ENCODE measurements around the gene JARID2. TPM values are rescaled to one million over a fixed set of nuclear protein-coding genes. Genes with fewer than 3 reads are reported as not detected.

The JARID2 gene
- total and polyA plus RNA-seq, 2 of the 8 experiments (the other 6 are each of a cell fraction or from before 2014, with no cell fraction given) = 60.1 to 239 TPM

DNA sequence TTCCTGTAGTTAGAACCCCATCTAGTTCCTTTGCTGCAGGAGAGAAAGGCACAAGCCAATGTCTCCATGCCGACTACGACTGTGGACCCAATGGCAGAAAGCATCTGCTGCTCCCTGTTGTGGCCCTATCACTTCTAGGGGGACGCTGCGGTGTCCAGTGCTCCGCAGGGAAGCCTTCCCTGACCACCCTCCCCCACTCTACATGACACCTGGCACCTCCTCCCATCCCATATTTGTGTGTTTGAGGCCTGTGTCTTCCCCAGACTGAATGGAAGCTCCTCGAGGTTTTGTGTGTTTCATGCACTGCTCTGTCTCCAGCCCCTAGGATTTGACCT lies 257.4 kb downstream of the JARID2 start:
- no peak overlapping the region for H3K14ac ChIP-seq (ENCODE audit: insufficient read length)
- 72% methylated on average over 6 of the region's 6 CpGs; no CpG with 5 or more reads in 1 of the 2 experiments for WGBS, 2 experiments (ENCODE audit: extremely low coverage in 1 of 2, insufficient coverage in 1 of 2, insufficient read length in 1 of 2, insufficient replicate concordance in 2 of 2, low coverage in 1 of 2, low lambda C conversion rate in 2 of 2, missing lambda C conversion rate in 1 of 2)
- no peak overlapping the region for H4K8ac ChIP-seq (ENCODE audit: extremely low read depth, insufficient read depth, low read length)
- TF ChIP-seq EZH2 (IDR thresholded peaks at IDR 0.05; ENCODE audit: low read depth, low read length, severe bottlenecking) (no peak), EP300 (IDR thresholded peaks at IDR 0.05; ENCODE audit: borderline replicate concordance in 1 of 2, low read depth in 2 of 2, low read length in 2 of 2) (no peak), BACH1 (IDR thresholded peaks at IDR 0.05; ENCODE audit: low read length) (no peak), BRCA1 (IDR thresholded peaks at IDR 0.05; ENCODE audit: low read depth, low read length) (no peak), ASH2L (IDR thresholded peaks at IDR 0.05; ENCODE audit: low read length) (no peak)
- TF ChIP-seq, protein P1, sequence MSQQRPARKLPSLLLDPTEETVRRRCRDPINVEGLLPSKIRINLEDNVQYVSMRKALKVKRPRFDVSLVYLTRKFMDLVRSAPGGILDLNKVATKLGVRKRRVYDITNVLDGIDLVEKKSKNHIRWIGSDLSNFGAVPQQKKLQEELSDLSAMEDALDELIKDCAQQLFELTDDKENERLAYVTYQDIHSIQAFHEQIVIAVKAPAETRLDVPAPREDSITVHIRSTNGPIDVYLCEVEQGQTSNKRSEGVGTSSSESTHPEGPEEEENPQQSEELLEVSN (IDR thresholded peaks at IDR 0.05) = no peak
- ChIA-PET POLR2A (ENCODE audit: partially characterized antibody) (interaction anchor here (0.7 to 2.6 kb wide), 3 partner anchors 10 to 19 kb away, joined by 3 to 7 read pairs (median 3); no protein-coding TSS in a partner anchor), CTCF (ENCODE audit: partially characterized antibody) (interaction anchor here (0.7 to 2.3 kb wide), 4 partner anchors 10 to 117 kb away, joined by 3 to 9 read pairs (median 5); no protein-coding TSS in a partner anchor)
- no peak overlapping the region for H4K91ac ChIP-seq (replicated peaks; ENCODE audit: insufficient read length, low read length)
- H2BK120ac ChIP-seq (replicated peaks; ENCODE audit: low read depth, low read length) = no peak overlapping the region
- H3K36me3 ChIP-seq (ENCODE audit: control insufficient read depth in 2 of 4, insufficient read depth in 4 of 4, low read length in 3 of 4) = peaks cover 46 to 97% (median 82%) of the 10 kb centered on the region in 4 experiments
- H3K4me2 ChIP-seq (ENCODE audit: insufficient read depth in 1 of 2, low read depth in 2 of 2, low read length in 2 of 2) = no peak overlapping the region
- H2BK12ac ChIP-seq (ENCODE audit: low read depth, low read length) = no peak overlapping the region
- H2AK5ac ChIP-seq (ENCODE audit: low read depth, low read length) = no peak overlapping the region
- H3K79me2 ChIP-seq (ENCODE audit: control insufficient read depth in 1 of 2, insufficient read depth in 2 of 2, low read length in 2 of 2) = peaks cover 0 to 100% of the 10 kb centered on the region in 2 experiments; a peak in 3 of 4 replicates
- no peak overlapping the region for H4K5ac ChIP-seq (ENCODE audit: insufficient read length, low read depth, low read length)
- no peak for FAIRE-seq
- no peak overlapping the region for H2BK20ac ChIP-seq (ENCODE audit: low read length)
- H3K27ac ChIP-seq (ENCODE audit: low read depth, low read length) = no peak overlapping the region
- H3K9ac ChIP-seq (replicated peaks in 1 of 4; ENCODE audit: extremely low read depth in 1 of 4, low read depth in 3 of 4, low read length in 3 of 4) = no peak overlapping the region
- H3K4ac ChIP-seq (replicated peaks; ENCODE audit: insufficient read length, low read depth, low read length) = no peak overlapping the region
- no peak for DNase-seq (ENCODE audit: low read depth in 1 of 2, low spot score in 2 of 2)
- no peak overlapping the region for H2AFZ ChIP-seq (ENCODE audit: low read length)
- H3K23me2 ChIP-seq (ENCODE audit: low read depth, low read length) = no peaks in the 10 kb centered on the region; the same call in 1 of the 2 replicates
- H3K27me3 ChIP-seq (replicated peaks in 1 of 4; ENCODE audit: control insufficient read depth in 3 of 4, extremely low read depth in 1 of 4, insufficient read depth in 3 of 4, low read length in 3 of 4) = no peaks in the 10 kb centered on the region; a peak in 2 of 7 replicates
- H3K56ac ChIP-seq (replicated peaks; ENCODE audit: insufficient read length, low read depth, low read length) = no peak overlapping the region
- no peak overlapping the region for H2BK5ac ChIP-seq (ENCODE audit: low read depth, low read length)
- no peak overlapping the region for H2BK15ac ChIP-seq (ENCODE audit: low read length)
- H3K9me3 ChIP-seq (ENCODE audit: insufficient read depth in 2 of 2, low read depth in 1 of 2, low read length in 1 of 2) = no peaks in the 10 kb centered on the region
- no peak overlapping the region for H3K4me3 ChIP-seq (ENCODE audit: extremely low read depth in 1 of 4, insufficient read depth in 2 of 4, low read depth in 3 of 4, low read length in 4 of 4)
- H3K4me1 ChIP-seq (replicated peaks in 1 of 4; ENCODE audit: control insufficient read depth in 3 of 4, insufficient read depth in 4 of 4, low read length in 3 of 4) = peaks cover 0 to 12% (median 5%) of the 10 kb centered on the region in 4 experiments; a peak in 6 of 7 replicates
- H3K79me1 ChIP-seq (ENCODE audit: low read depth, low read length) = peaks cover 33% of the 10 kb centered on the region
- H4K20me1 ChIP-seq (replicated peaks in 1 of 2; ENCODE audit: control insufficient read depth in 1 of 2, insufficient read depth in 2 of 2, low read length in 2 of 2) = peaks cover 51 to 56% of the 10 kb centered on the region in 2 experiments
- no peak overlapping the region for H3K23ac ChIP-seq (ENCODE audit: insufficient read length)
- H3K18ac ChIP-seq (ENCODE audit: extremely low read depth, low read length) = no peak overlapping the region
